NCI-H2107 treated with DMSO at 0.1 percent for 48 hours (cell line): Measurements from ENCODE around the gene SCLT1.
A peak's percentile ranks its signal among the peaks of the same experiment; 100 is the strongest.

Experiments used
- DNase-seq: peaks from one replicate; lab custom pipeline; 2025; ENCODE audit not compliant: unreplicated experiment; lab: John Stamatoyannopoulos, UW

Gene SCLT1

GRCh38 chr4:128847082-128847724 lies 246.1 kb downstream of the SCLT1 start:
- peak; percentile 70 for DNase-seq

- peak; percentile 51 for DNase-seq
Observed at GRCh38 chr4:128846063-128846462, 247.3 kb downstream of the SCLT1 start.

- DNase-seq = no peak
Observed at GRCh38 chr4:128844931-128845330, 248.4 kb downstream of the SCLT1 start.

- no peak for DNase-seq
Observed at GRCh38 chr4:128841402-128841801, 251.9 kb downstream of the SCLT1 start.

- DNase-seq = no peak
Observed at GRCh38 chr4:128840711-128841318, 252.5 kb downstream of the SCLT1 start.

GRCh38 chr4:128837679-128838078 lies 255.7 kb downstream of the SCLT1 start:
- no peak for DNase-seq

- no peak for DNase-seq
Observed at GRCh38 chr4:128837198-128837597, 256.1 kb downstream of the SCLT1 start.

- DNase-seq = no peak
Observed at GRCh38 chr4:128835498-128836222, 257.7 kb downstream of the SCLT1 start.
